Measurements from ENCODE around the gene LASP1. TPM values are rescaled to one million over a fixed set of nuclear protein-coding genes. Genes with fewer than 3 reads are reported as not detected.
"Not testable (repeated sequence)": the region's sequence is repeated elsewhere in the genome, so short reads cannot be mapped to it uniquely, and the experiment has no call there.

LASP1 gene
- total RNA-seq, 2 experiments from 2014 or later: 119 to 144 TPM

DNA sequence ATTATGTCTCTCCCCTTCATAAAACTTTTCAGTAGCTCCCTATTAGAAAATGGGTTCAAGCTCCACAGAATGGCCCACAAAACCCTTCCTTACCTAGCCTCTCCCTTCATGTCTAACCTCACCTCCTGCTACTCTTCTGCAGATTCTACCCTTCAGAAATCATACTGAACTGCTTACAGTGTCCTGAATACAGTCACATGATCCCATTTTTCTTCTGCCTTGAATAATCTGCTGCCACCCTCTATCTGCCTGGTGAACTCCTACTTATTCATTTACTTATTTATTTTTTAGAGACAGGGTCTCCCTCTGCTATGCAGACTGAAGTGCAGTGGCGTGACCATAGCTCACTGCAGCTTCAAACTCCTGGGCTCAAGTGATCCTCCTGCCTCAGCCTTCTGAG lies 70.5 kb downstream of the LASP1 start:
- DNase-seq (no peak), ATAC-seq (no peak)
- H3K36me3 Mint-ChIP-seq (ENCODE audit: low read depth): no peaks in the 10 kb centered on the region
- ChIA-PET CTCF (interaction anchor here (0.6 to 2.1 kb wide), 3 partner anchors 9 to 43 kb away, joined by 3 to 9 read pairs (median 3); partner anchors contain the start of gene LASP1NB), POLR2A (no interaction called here)
- H3K27me3 Mint-ChIP-seq: no peaks in the 10 kb centered on the region
- intact Hi-C loops (cut with DNase I, micrococcal nuclease): loop anchor here in 1 of 2 experiments (5.0 kb wide), 1 partner anchor 68 kb away; the partner anchor contains the start of gene LASP1
- H3K4me3 Mint-ChIP-seq: no peak overlapping the region
- H3K27ac Mint-ChIP-seq: no peak overlapping the region
- H3K9me3 Mint-ChIP-seq (ENCODE audit: low read depth): no peaks in the 10 kb centered on the region
- H3K4me1 Mint-ChIP-seq: peaks cover 11% of the 10 kb centered on the region

DNA sequence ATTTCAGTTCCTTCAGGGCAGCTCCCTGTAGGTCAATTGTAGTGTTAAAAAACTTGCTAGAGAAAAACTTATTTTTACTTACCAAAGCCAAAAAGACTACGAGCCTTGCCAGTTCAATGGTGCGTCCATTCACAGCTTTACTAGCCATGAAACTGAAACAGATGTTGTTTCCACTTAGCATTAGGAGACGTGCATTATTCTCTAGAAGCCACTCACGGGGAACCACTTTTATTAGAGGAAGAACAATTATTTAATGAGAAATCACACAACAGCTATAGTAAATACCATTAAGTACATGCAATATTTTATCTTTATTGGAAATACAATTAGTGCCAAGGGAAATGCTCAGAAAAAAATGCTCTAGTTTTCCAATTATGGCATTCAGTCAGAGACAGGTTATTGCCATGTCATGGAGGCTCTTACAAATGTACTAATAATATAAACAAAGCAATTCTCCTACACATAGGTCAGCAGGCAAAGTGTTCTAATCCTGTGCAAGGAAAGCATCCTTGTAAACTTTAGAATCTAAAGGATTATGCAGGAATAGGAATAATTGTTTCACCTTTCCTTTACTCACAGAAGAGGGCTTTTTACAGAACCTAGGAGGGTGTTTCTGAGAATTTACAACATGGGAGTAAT lies 73.0 kb downstream of the LASP1 start:
- no peak for DNase-seq
- ChIA-PET CTCF (interaction anchor here (0.6 to 1.5 kb wide), 6 partner anchors 11 to 1203 kb away, joined by 3 to 7 read pairs (median 4); no protein-coding TSS in a partner anchor), POLR2A (no interaction called here)
- peaks cover 11% of the 10 kb centered on the region for H3K4me1 Mint-ChIP-seq
- ATAC-seq: no peak
- intact Hi-C loops (cut with DNase I, micrococcal nuclease): loop anchor here (2.0 to 5.0 kb wide), 2 partner anchors 24 to 71 kb away; partner anchors contain the start of genes FBXO47 (in 1 of the 2) and LASP1 (in 1 of the 2)
- no peaks in the 10 kb centered on the region for H3K36me3 Mint-ChIP-seq (ENCODE audit: low read depth)
- no peak overlapping the region for H3K4me3 Mint-ChIP-seq
- no peaks in the 10 kb centered on the region for H3K27me3 Mint-ChIP-seq
- H3K27ac Mint-ChIP-seq: no peak overlapping the region
- H3K9me3 Mint-ChIP-seq (ENCODE audit: low read depth): no peaks in the 10 kb centered on the region

DNA sequence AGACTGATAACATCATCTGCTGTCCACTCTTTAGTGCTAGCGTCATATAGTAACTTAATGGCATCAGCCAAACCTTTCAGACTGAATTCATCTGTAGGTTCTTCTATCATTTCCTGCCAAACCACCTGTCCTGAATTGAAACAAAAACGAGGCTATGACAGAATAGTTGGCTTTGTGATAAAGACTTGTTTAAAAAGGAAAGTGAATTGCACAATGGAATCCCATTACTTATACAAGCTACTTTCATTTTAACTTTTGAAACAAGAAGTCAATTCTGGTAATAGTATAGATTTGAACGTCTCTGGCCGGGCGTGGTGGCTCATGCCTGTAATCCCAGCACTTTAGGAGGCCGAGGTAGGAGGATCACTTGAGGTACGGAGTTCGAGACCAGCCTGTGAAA lies 73.7 kb downstream of the LASP1 start:
- H3K9me3 Mint-ChIP-seq (ENCODE audit: low read depth): no peaks in the 10 kb centered on the region
- CTCF ChIA-PET: interaction anchor here (0.6 to 1.5 kb wide), 8 partner anchors 18 to 1203 kb away, joined by 3 to 7 read pairs (median 4); partner anchors contain the start of gene LASP1NB
- intact Hi-C loops (cut with DNase I, micrococcal nuclease): loop anchor here (2.0 to 5.0 kb wide), 2 partner anchors 23 to 71 kb away; partner anchors contain the start of genes FBXO47 (in 1 of the 2) and LASP1 (in 1 of the 2)
- peak; percentile 56 for DNase-seq
- peak; percentile 82 for ATAC-seq
- H3K4me1 Mint-ChIP-seq: peaks cover 11% of the 10 kb centered on the region
- POLR2A ChIA-PET: interaction anchor here (0.6 to 0.9 kb wide), 2 partner anchors 106 to 218 kb away, joined by 3 read pairs; no protein-coding TSS in a partner anchor
- no peak overlapping the region for H3K4me3 Mint-ChIP-seq
- peak overlapping the region; percentile 70 for H3K27ac Mint-ChIP-seq
- H3K27me3 Mint-ChIP-seq: no peaks in the 10 kb centered on the region
- H3K36me3 Mint-ChIP-seq (ENCODE audit: low read depth): no peaks in the 10 kb centered on the region

DNA sequence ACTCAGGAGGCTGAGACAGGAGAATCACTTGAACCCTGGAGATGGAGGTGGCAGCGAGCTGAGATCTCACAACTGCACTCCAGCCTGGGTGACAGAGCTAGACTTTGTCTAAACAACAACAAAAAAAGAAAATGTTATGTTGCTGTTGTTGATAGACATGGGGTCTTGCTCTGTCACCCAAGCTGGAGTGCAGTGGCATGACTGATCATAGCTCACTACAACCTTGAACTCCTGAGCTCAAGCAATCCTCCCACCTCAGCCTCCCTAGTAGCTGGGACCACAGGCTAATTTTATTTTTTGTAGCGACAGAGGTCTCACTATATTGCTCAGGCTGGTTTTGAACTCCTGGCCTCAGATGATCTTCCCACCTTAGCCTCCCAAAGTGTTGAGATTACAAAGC lies 77.3 kb downstream of the LASP1 start:
- POLR2A ChIA-PET: interaction anchor here (0.5 kb wide), 1 partner anchor 23 kb away, joined by 8 read pairs; no protein-coding TSS in a partner anchor
- Mint-ChIP-seq H3K9me3 (ENCODE audit: low read depth) (no peaks in the 10 kb centered on the region), H3K27me3 (no peaks in the 10 kb centered on the region), H3K36me3 (ENCODE audit: low read depth) (no peaks in the 10 kb centered on the region), H3K4me3 (no peak overlapping the region), H3K27ac (no peak overlapping the region), H3K4me1 (peaks cover 11% of the 10 kb centered on the region)
- ATAC-seq (peak; percentile 47), DNase-seq (peak; percentile 38)
- CTCF ChIA-PET: interaction anchor here (0.7 to 1.4 kb wide), 4 partner anchors 36 to 58 kb away, joined by 4 to 5 read pairs (median 4); no protein-coding TSS in a partner anchor
- intact Hi-C loops (cut with DNase I, micrococcal nuclease): no loop called here

DNA sequence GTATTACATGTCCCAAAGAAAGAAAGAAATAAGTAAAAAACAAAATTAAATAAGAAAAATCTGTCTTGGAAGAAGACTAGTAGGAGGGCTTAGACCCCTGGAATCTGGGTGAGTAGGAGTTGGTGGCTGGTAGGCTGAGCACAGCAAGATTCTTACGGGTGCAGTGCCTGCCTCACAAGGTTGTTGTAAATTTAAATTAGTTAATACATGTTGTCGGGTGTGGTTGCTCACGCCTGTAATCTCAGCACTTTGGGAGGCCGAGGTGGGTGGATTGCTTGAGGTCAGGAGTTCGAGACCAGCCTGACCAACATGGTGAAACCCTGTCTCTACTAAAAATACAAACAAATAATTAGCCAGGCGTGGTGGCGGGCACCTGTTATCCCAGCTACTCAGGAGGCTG lies 83.9 kb downstream of the LASP1 start:
- H3K27ac Mint-ChIP-seq; intact Hi-C loops (cut with DNase I, micrococcal nuclease); CTCF ChIA-PET; POLR2A ChIA-PET; H3K36me3 Mint-ChIP-seq (ENCODE audit: low read depth); DNase-seq; H3K4me3 Mint-ChIP-seq; H3K9me3 Mint-ChIP-seq (ENCODE audit: low read depth); H3K4me1 Mint-ChIP-seq; H3K27me3 Mint-ChIP-seq; ATAC-seq: not testable (repeated sequence)

DNA sequence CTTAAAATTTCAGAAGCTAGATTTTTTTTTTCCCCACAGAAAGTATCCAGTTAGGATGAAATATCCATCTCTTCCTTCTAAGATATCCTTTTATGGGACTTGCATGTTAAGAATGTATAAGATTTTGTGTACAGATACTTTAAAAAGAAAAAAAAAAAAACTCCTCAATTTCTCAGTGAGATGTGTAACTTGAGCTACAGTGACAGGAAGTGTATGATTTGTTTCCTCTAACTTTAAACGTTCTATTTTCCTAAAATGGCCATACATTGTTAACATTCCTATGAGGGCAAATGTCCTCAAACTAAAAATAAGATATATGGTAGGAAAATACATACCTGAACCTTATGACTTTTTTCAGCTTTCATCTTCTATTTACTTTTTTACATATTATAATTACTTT lies 88.5 kb downstream of the LASP1 start:
- H3K9me3 Mint-ChIP-seq (ENCODE audit: low read depth): no peaks in the 10 kb centered on the region
- H3K27me3 Mint-ChIP-seq: no peaks in the 10 kb centered on the region
- H3K4me3 Mint-ChIP-seq: no peak overlapping the region
- peaks cover 26% of the 10 kb centered on the region for H3K4me1 Mint-ChIP-seq
- intact Hi-C loops (cut with DNase I, micrococcal nuclease): no loop called here
- ChIA-PET CTCF (interaction anchor here (0.7 to 1.3 kb wide), 6 partner anchors 9 to 290 kb away, joined by 3 to 5 read pairs (median 4); partner anchors contain the start of gene FBXO47), POLR2A (no interaction called here)
- ATAC-seq (no peak), DNase-seq (no peak)
- H3K27ac Mint-ChIP-seq: no peak overlapping the region
- H3K36me3 Mint-ChIP-seq (ENCODE audit: low read depth): no peaks in the 10 kb centered on the region

DNA sequence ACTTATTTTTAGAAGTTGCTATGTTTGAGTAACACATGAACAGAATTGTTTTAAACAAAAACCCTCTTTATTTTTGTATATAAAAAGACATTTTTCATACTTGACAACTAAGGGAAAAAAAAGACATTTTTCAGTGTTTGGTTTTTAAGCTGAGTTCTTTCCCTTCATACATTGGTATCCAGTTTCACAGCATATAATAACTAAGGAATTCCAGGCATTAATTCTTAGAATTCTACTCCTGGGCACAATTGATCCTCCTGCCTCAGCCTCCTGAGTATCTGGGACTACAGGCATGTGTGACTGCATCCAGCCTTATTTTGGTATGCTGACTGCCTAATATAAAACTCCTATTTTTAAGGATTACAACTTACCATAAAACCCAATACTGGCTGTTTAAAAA lies 88.9 kb downstream of the LASP1 start:
- H3K4me3 Mint-ChIP-seq: no peak overlapping the region
- DNase-seq: no peak
- intact Hi-C loops (cut with DNase I, micrococcal nuclease): no loop called here
- H3K4me1 Mint-ChIP-seq: peaks cover 26% of the 10 kb centered on the region
- H3K36me3 Mint-ChIP-seq (ENCODE audit: low read depth): no peaks in the 10 kb centered on the region
- ChIA-PET CTCF (interaction anchor here (0.7 to 1.3 kb wide), 6 partner anchors 8 to 291 kb away, joined by 3 to 5 read pairs (median 4); partner anchors contain the start of gene FBXO47), POLR2A (no interaction called here)
- ATAC-seq: no peak
- no peaks in the 10 kb centered on the region for H3K27me3 Mint-ChIP-seq
- H3K9me3 Mint-ChIP-seq (ENCODE audit: low read depth): no peaks in the 10 kb centered on the region
- no peak overlapping the region for H3K27ac Mint-ChIP-seq

DNA sequence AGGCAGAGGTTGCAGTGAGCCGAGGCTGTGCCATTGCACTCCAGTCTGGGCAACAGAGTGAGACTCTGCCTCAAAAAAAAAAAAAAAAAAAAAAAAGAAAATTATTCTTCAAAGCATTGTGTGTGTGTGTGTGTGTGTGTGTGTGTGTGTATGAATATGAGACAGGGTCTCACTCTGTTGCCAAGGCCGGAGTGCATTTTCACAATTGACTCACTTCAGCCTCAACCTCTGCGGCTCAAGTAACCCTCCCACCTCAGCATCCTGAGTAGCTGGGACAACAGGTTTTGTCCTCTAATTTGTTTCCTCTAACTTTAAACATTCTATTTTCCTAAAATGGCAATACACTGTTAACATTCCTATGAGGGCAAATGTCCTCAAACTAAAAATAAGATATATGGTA lies 89.7 kb downstream of the LASP1 start:
- POLR2A ChIA-PET: no interaction called here

DNA sequence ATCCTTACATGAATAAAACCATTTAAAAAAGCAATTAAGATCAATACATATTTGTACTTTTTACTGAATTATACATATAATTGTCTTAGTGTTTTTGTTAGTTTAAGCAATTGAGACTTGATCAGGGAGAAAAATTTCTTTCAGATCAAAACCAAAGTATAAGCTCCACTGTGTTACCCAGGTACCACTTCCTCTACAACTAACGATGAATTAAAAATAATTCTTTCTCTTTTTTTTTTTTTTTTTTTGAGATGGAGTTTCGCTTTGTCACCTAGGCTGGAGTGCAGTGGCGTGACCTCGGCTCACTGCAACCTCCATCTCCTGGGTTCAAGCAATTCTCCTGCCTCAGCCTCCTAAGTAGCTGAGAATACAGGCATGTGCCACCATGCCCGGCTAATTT lies 90.5 kb downstream of the LASP1 start:
- no peaks in the 10 kb centered on the region for H3K27me3 Mint-ChIP-seq
- H3K4me3 Mint-ChIP-seq: no peak overlapping the region
- CTCF ChIA-PET: no interaction called here
- no peaks in the 10 kb centered on the region for H3K36me3 Mint-ChIP-seq (ENCODE audit: low read depth)
- H3K9me3 Mint-ChIP-seq (ENCODE audit: low read depth): no peaks in the 10 kb centered on the region
- POLR2A ChIA-PET: no interaction called here
- intact Hi-C loops (cut with DNase I, micrococcal nuclease): no loop called here
- H3K27ac Mint-ChIP-seq: peak overlapping the region; percentile 37
- no peak for DNase-seq
- peaks cover 26% of the 10 kb centered on the region for H3K4me1 Mint-ChIP-seq
- peak; percentile 39 for ATAC-seq

More for the DNA sequence above, 89.7 kb downstream of the LASP1 start:
- Mint-ChIP-seq H3K9me3 (ENCODE audit: low read depth) (no peaks in the 10 kb centered on the region), H3K36me3 (ENCODE audit: low read depth) (no peaks in the 10 kb centered on the region), H3K4me3 (no peak overlapping the region), H3K27me3 (no peaks in the 10 kb centered on the region), H3K27ac (no peak overlapping the region), H3K4me1 (peaks cover 26% of the 10 kb centered on the region)
- intact Hi-C loops (cut with DNase I, micrococcal nuclease): no loop called here
- CTCF ChIA-PET: no interaction called here
- no peak for DNase-seq
- ATAC-seq: no peak

DNA sequence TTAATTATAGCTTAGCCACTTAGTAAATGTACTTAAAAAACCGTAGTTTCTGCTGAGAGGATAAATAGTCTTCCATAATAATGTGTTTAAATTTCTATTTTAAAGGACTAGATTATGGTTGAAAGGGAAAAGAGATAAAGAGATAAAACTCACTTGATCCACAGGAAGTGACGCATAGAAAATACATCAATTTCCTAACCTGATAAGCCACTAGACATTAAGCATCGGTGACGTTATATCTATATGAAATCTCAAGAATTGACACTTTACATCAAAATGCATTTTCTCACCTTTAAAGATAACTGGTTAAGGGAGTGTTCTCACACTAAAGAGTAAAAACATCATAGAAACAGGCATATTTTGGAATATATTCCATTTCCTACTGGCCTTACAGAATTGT lies 91.6 kb downstream of the LASP1 start:
- Mint-ChIP-seq H3K27me3 (no peaks in the 10 kb centered on the region), H3K36me3 (ENCODE audit: low read depth) (no peaks in the 10 kb centered on the region), H3K9me3 (ENCODE audit: low read depth) (no peaks in the 10 kb centered on the region), H3K4me1 (peaks cover 26% of the 10 kb centered on the region), H3K4me3 (no peak overlapping the region), H3K27ac (no peak overlapping the region)
- intact Hi-C loops (cut with DNase I, micrococcal nuclease): no loop called here
- ChIA-PET CTCF (no interaction called here), POLR2A (no interaction called here)
- DNase-seq (no peak), ATAC-seq (no peak)

DNA sequence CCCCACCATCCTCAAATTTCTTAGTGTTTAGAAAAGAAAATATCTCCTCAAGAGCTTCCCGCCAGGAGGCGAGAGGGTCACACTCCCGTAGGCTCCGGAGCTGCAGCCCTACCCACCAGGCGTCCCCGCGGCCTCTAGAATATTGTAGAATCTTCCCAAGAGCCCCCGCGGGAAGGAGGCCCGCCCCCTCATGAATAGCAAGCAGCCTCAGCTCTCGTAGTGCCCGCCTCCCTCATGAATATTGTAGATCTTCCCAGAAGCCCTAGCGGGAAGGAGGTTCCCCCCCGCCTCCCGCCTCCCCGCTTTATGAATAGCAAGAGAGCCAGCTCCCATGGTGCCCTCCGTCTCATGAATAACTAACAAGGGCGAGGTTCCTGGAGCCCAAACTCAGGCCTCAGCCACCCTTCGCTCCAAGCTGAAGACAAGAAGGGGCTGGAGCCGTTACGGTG lies 97.5 kb downstream of the LASP1 start, which contains the start of gene FBXO47:
Gene FBXO47 (minus strand): TSS at position 114 of the 449 bp plus-strand sequence. CDS start 4,378 bp downstream, outside the sequence.
- POLR2A ChIA-PET: interaction anchor here (1.1 kb wide), 1 partner anchor 11 kb away, joined by 7 read pairs; no protein-coding TSS in a partner anchor

More for the DNA sequence above, 97.5 kb downstream of the LASP1 start, which contains the start of gene FBXO47:
- H3K27me3 Mint-ChIP-seq: no peaks in the 10 kb centered on the region
- ATAC-seq (peak; percentile 98), DNase-seq (peak; percentile 91)
- H3K9me3 Mint-ChIP-seq (ENCODE audit: low read depth): no peaks in the 10 kb centered on the region
- H3K4me1 Mint-ChIP-seq: peaks cover 16% of the 10 kb centered on the region
- intact Hi-C loops (cut with DNase I, micrococcal nuclease): loop anchor here (1.0 to 5.0 kb wide), 5 partner anchors 13 to 186 kb away; partner anchors contain the start of gene LASP1 (in 1 of the 2)
- H3K36me3 Mint-ChIP-seq (ENCODE audit: low read depth): no peaks in the 10 kb centered on the region
- CTCF ChIA-PET: interaction anchor here (0.5 to 2.1 kb wide), 8 partner anchors 9 to 186 kb away, joined by 3 to 14 read pairs (median 4); no protein-coding TSS in a partner anchor
- peak within 1 kb of the TSS; percentile 87 for H3K27ac Mint-ChIP-seq
- peak within 1 kb of the TSS; percentile 64 for H3K4me3 Mint-ChIP-seq

Measured in activated CD4-positive, alpha-beta T cell treated with anti-CD3 and anti-CD28 coated beads for 36 hours (primary cell).